DOHH2 (cell line): ENCODE measurements around the gene MS4A7.

Source experiments
- H3F3A ChIP-seq: fragments of 200-600 bp; sonication (generic), shearing (Covaris generic); 2 replicates; pipeline ENCODE4 v1.6.0; 2016; ENCODE audit warnings: antibody characterized with exemption, mild to moderate bottlenecking; ENCODE audit not compliant: control insufficient read depth, insufficient read depth
- H3K27ac ChIP-seq: fragments of 200-600 bp; sonication (generic); 2 replicates; pipeline ENCODE4 v1.5.1; 2014; ENCODE audit warnings: low read depth, mild to moderate bottlenecking, low read length, moderate library complexity
- H3K27me3 ChIP-seq: fragments of 200-600 bp; sonication (generic); 2 replicates; pipeline ENCODE4 v1.6.1; 2014; ENCODE audit warnings: mild to moderate bottlenecking, low read length, mixed read lengths; ENCODE audit not compliant: control insufficient read depth
- H3K36me3 ChIP-seq: fragments of 200-600 bp; sonication (generic); 2 replicates; pipeline ENCODE4 v1.6.1; 2014; ENCODE audit warnings: mild to moderate bottlenecking, low read length, moderate library complexity, mixed read lengths; ENCODE audit not compliant: control insufficient read depth
- H3K4me1 ChIP-seq: fragments of 200-600 bp; sonication (generic); 2 replicates; pipeline ENCODE4 v1.6.1; 2014; ENCODE audit warnings: mild to moderate bottlenecking, low read length, mixed read lengths; ENCODE audit not compliant: control insufficient read depth
- H3K4me2 ChIP-seq: fragments of 200-600 bp; sonication (generic); 2 replicates; pipeline ENCODE4 v1.6.0; 2014; ENCODE audit warnings: mild to moderate bottlenecking, low read length, moderate library complexity
- H3K4me3 ChIP-seq: fragments of 200-600 bp; sonication (generic); 2 replicates; pipeline ENCODE4 v1.5.1; 2014; ENCODE audit warnings: mild to moderate bottlenecking, low read length, mixed read lengths
- H3K79me2 ChIP-seq: fragments of 200-600 bp; sonication (generic); 2 replicates; pipeline ENCODE4 v1.6.1; 2014; ENCODE audit warnings: mild to moderate bottlenecking, low read length, mixed read lengths; ENCODE audit not compliant: control insufficient read depth
- H3K9me2 ChIP-seq: fragments of 200-600 bp; sonication (generic); replicated peaks from 2 replicates; pipeline ENCODE4 v1.6.1; 2014; ENCODE audit warnings: mild to moderate bottlenecking, low read length, mixed read lengths; ENCODE audit not compliant: control insufficient read depth
- H3K9me3 ChIP-seq: fragments of 200-600 bp; sonication (generic); 2 replicates; pipeline ENCODE4 v1.6.1; 2014; ENCODE audit warnings: antibody characterized with exemption, low read length, mixed read lengths; ENCODE audit not compliant: control insufficient read depth, insufficient read depth
- H4K20me1 ChIP-seq: fragments of 200-600 bp; sonication (generic); 2 replicates; pipeline ENCODE4 v1.6.0; 2014; ENCODE audit warnings: low read depth, mild to moderate bottlenecking, antibody characterized with exemption, low read length, moderate library complexity; ENCODE audit not compliant: control insufficient read depth, insufficient read depth
- CTCF ChIP-seq: fragments of 200-600 bp; sonication (generic); IDR thresholded peaks from one replicate; pipeline ENCODE4 v1.5.1; 2014; ENCODE audit warnings: antibody characterized with exemption, mild to moderate bottlenecking, low read depth, low read length; ENCODE audit not compliant: poor library complexity, severe bottlenecking
- EZH2phosphoT487 ChIP-seq: fragments of 200-600 bp; sonication (generic); IDR thresholded peaks from 2 replicates; pipeline ENCODE4 v1.6.1; 2017; ENCODE audit warnings: borderline replicate concordance, mild to moderate bottlenecking, antibody characterized with exemption, low read length, moderate library complexity, mixed read lengths

Gene MS4A7

GRCh38 chr11:60371386-60371785, 6.9 kb upstream of the MS4A7 start:
- Histone ChIP-seq H3K27me3 (no peaks in the 10 kb centered on the region), H3K4me3 (no peak overlapping the region), H4K20me1 (no peaks in the 10 kb centered on the region), H3K4me1 (peaks cover 18% of the 10 kb centered on the region), H3K79me2 (no peaks in the 10 kb centered on the region), H3K27ac (no peak overlapping the region), H3K9me3 (peaks cover 11% of the 10 kb centered on the region; the same call in 1 of the 2 replicates), H3K4me2 (no peak overlapping the region), H3K36me3 (no peaks in the 10 kb centered on the region), H3F3A (no peaks in the 10 kb centered on the region), H3K9me2 (no peaks in the 10 kb centered on the region)
- TF ChIP-seq CTCF (no peak), EZH2phosphoT487 (no peak)

GRCh38 chr11:60371854-60372253, 6.5 kb upstream of the MS4A7 start:
- H3K27me3 ChIP-seq, result no peaks in the 10 kb centered on the region
- H3K4me1 ChIP-seq, result peaks cover 19% of the 10 kb centered on the region
- no peaks in the 10 kb centered on the region for H3K36me3 ChIP-seq
- H4K20me1 ChIP-seq, result no peaks in the 10 kb centered on the region
- H3K4me3 ChIP-seq, result no peak overlapping the region
- no peak overlapping the region for H3K4me2 ChIP-seq
- no peaks in the 10 kb centered on the region for H3K9me2 ChIP-seq
- H3F3A ChIP-seq, result no peaks in the 10 kb centered on the region
- TF ChIP-seq EZH2phosphoT487 (no peak), CTCF (no peak)
- no peaks in the 10 kb centered on the region for H3K79me2 ChIP-seq
- no peak overlapping the region for H3K27ac ChIP-seq
- H3K9me3 ChIP-seq, result peaks cover 11% of the 10 kb centered on the region; the same call in 1 of the 2 replicates

GRCh38 chr11:60372767-60373166, 5.6 kb upstream of the MS4A7 start:
- Histone ChIP-seq H3K36me3 (no peaks in the 10 kb centered on the region), H3K4me2 (no peak overlapping the region), H3F3A (peaks cover under 1% of the 10 kb centered on the region; the same call in 1 of the 2 replicates), H3K4me3 (no peak overlapping the region), H3K27me3 (no peaks in the 10 kb centered on the region), H3K9me2 (no peaks in the 10 kb centered on the region), H3K27ac (no peak overlapping the region), H3K79me2 (no peaks in the 10 kb centered on the region), H4K20me1 (no peaks in the 10 kb centered on the region), H3K9me3 (peaks cover 6% of the 10 kb centered on the region; the same call in 1 of the 2 replicates), H3K4me1 (peaks cover 19% of the 10 kb centered on the region)
- TF ChIP-seq EZH2phosphoT487 (no peak), CTCF (no peak)

- Histone ChIP-seq H3K79me2 (no peaks in the 10 kb centered on the region), H3K9me2 (no peaks in the 10 kb centered on the region), H3K4me1 (peaks cover 35% of the 10 kb centered on the region)
These were observed 3.0 kb upstream of the MS4A7 start for GRCh38 chr11:60375316-60375715.

More at GRCh38 chr11:60375316-60375715, 3.0 kb upstream of the MS4A7 start:
- Histone ChIP-seq H3K27me3 (no peaks in the 10 kb centered on the region), H3K27ac (no peak overlapping the region), H3K4me2 (no peak overlapping the region), H3K36me3 (no peaks in the 10 kb centered on the region), H4K20me1 (no peaks in the 10 kb centered on the region), H3F3A (peaks cover 5% of the 10 kb centered on the region), H3K4me3 (no peak overlapping the region), H3K9me3 (no peaks in the 10 kb centered on the region)
- TF ChIP-seq CTCF (no peak), EZH2phosphoT487 (no peak)
